Gastrocnemius medialis (tissue), 4 donors: ENCODE data around the gene OR2Z1.

Experiments used
- POLR2A ChIP-seq, 2 donors: fragments of 450-650 bp; IDR thresholded peaks; one replicate each; pipeline ENCODE4 v1.6.1; 2017; ENCODE audit warnings: antibody characterized with exemption in 2 of 2, mild to moderate bottlenecking in 2 of 2, moderate library complexity in 2 of 2
- TF ChIP-seq, protein P1 (sequence below), 5 experiments: fragments of 450-650 bp in 3 of 5; fragments of 200-600 bp in 2 of 5; sonication (generic) in 2 of 5; IDR thresholded peaks in 4 of 5; conservative IDR thresholded peaks in 1 of 5; 1 replicate in 4 of 5; 2 replicates in 1 of 5; pipeline ENCODE4 v1.5.1; 2016 to 2019; ENCODE audit warnings: antibody characterized with exemption in 5 of 5, mild to moderate bottlenecking in 3 of 5, moderate library complexity in 3 of 5

DNA sequence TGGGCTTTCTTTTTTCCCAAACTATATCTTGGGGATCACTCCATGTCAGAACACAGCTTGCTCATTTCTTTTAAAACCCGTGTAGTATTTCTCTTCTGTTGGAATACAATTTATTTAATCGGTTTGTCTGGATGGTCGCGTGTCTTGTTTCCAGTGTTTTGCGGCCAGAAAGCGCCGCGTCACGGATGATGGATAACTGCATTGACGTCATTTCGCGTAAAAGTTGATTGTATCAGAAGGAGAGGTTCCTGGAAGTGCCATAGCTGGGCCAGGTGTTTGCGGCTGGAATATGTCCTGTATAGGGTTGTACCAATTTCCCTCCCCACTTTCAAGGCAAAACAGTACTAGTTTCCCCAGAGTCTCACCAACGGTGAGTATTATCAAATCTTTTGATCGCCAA, 32.5 kb upstream of the OR2Z1 start:
- TF ChIP-seq, protein P1, sequence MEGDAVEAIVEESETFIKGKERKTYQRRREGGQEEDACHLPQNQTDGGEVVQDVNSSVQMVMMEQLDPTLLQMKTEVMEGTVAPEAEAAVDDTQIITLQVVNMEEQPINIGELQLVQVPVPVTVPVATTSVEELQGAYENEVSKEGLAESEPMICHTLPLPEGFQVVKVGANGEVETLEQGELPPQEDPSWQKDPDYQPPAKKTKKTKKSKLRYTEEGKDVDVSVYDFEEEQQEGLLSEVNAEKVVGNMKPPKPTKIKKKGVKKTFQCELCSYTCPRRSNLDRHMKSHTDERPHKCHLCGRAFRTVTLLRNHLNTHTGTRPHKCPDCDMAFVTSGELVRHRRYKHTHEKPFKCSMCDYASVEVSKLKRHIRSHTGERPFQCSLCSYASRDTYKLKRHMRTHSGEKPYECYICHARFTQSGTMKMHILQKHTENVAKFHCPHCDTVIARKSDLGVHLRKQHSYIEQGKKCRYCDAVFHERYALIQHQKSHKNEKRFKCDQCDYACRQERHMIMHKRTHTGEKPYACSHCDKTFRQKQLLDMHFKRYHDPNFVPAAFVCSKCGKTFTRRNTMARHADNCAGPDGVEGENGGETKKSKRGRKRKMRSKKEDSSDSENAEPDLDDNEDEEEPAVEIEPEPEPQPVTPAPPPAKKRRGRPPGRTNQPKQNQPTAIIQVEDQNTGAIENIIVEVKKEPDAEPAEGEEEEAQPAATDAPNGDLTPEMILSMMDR (IDR thresholded peaks at IDR 0.05 in 4 of 5, conservative IDR thresholded peaks at IDR 0.05 in 1 of 5) = no peak
- TF ChIP-seq POLR2A (IDR thresholded peaks at IDR 0.05) = no peak
